Panc1 (cell line): ENCODE results near the gene BRMS1L. TPM values are rescaled to one million over a fixed set of nuclear protein-coding genes. Genes with fewer than 3 reads are reported as not detected.

Experiments
- ATAC-seq: fragments of 200-7000 bp; cut with Tn5 transposase; 2 replicates; pipeline ENCODE4 v1.9.1; 2020; ENCODE audit warnings: mild to moderate bottlenecking, moderate library complexity
- BruUV-seq: library from RNA; stranded (reverse); fragments of 400-500 nt; replicated peaks from 2 replicates; lab custom pipeline; 2021; lab: Mats Ljungman, UMichigan
- CTCF ChIA-PET: fragments of 300-600 bp; sonication (Branson Sonifier 250); formaldehyde crosslinking; loops from one replicate; lab custom pipeline; 2022; ENCODE audit warnings: antibody characterized with exemption; lab: Charles Lee
- POLR2A ChIA-PET: fragments of 300-600 bp; sonication (Branson Sonifier 250); formaldehyde crosslinking; loops from one replicate; lab custom pipeline; 2022; ENCODE audit warnings: antibody characterized with exemption; lab: Charles Lee
- DNase-seq: peaks from one replicate; pipeline ENCODE4 v3.0.0-alpha.2; 2010; ENCODE audit warnings: low read depth, low spot score
- H3K27ac ChIP-seq: 2 replicates; pipeline ENCODE4 v1.5.1; 2011; ENCODE audit warnings: mild to moderate bottlenecking, low read length, inconsistent platforms
- H3K27me3 ChIP-seq: fragments of 200-500 bp; sonication (Bioruptor generic); 2 replicates; pipeline ENCODE4 v1.6.0; 2014; ENCODE audit warnings: low read length, inconsistent platforms; ENCODE audit not compliant: control insufficient read depth, insufficient read depth
- H3K36me3 ChIP-seq: fragments of 200-500 bp; sonication (Bioruptor generic); 2 replicates; pipeline ENCODE4 v1.5.1; 2014; ENCODE audit warnings: inconsistent platforms, mild to moderate bottlenecking, low read length, moderate library complexity; ENCODE audit not compliant: control insufficient read depth, insufficient read depth
- H3K4me1 ChIP-seq: 2 replicates; pipeline ENCODE4 v1.5.1; 2011; ENCODE audit warnings: inconsistent platforms, mild to moderate bottlenecking, low read length, moderate library complexity; ENCODE audit not compliant: control insufficient read depth, insufficient read depth
- H3K4me3 ChIP-seq, 2 experiments: 2 replicates each; pipeline ENCODE4 v1.5.1; 2011 to 2012; ENCODE audit warnings: low read depth in 2 of 2, low read length in 2 of 2, mild to moderate bottlenecking in 2 of 2, inconsistent platforms in 1 of 2, moderate library complexity in 1 of 2
- H3K9me3 ChIP-seq: fragments of 200-500 bp; sonication (Bioruptor generic); 2 replicates; pipeline ENCODE4 v1.5.1; 2014; ENCODE audit warnings: low read depth, mild to moderate bottlenecking, inconsistent platforms, low read length, moderate library complexity; ENCODE audit not compliant: control insufficient read depth, insufficient read depth
- POLR2AphosphoS5 ChIP-seq: IDR thresholded peaks from 2 replicates; pipeline ENCODE4 v1.6.1; 2012; ENCODE audit warnings: mild to moderate bottlenecking, low read depth, low read length, moderate library complexity
- REST ChIP-seq, 2 experiments: IDR thresholded peaks; 2 replicates each; pipeline ENCODE4 v1.6.1; 2011 to 2012; ENCODE audit warnings: low read depth in 2 of 2, control low read depth in 1 of 2, low read length in 1 of 2, mild to moderate bottlenecking in 1 of 2, moderate library complexity in 1 of 2; ENCODE audit not compliant: insufficient read depth in 1 of 2
- SIN3A ChIP-seq: IDR thresholded peaks from 2 replicates; pipeline ENCODE4 v1.6.1; 2012; ENCODE audit warnings: low read depth, mild to moderate bottlenecking, low read length, moderate library complexity, borderline replicate concordance; ENCODE audit not compliant: insufficient read depth
- TCF7L2 ChIP-seq: IDR thresholded peaks from 2 replicates; pipeline ENCODE4 v1.6.1; 2011; ENCODE audit warnings: mild to moderate bottlenecking, low read depth, low read length, inconsistent platforms
- in situ Hi-C: cut with HindIII; loops from 2 replicates; pipeline ENCODE4 v1.10.0; 2016; ENCODE audit warnings: low sequenced_read_pairs, low pct_unique_long_range_greater_than_20kb
- intact Hi-C: fragments of 100-400 bp; cut with micrococcal nuclease; formaldehyde crosslinking; loops from one replicate; pipeline ENCODE4 v1.10.0; 2022; ENCODE audit not compliant: unreplicated experiment
- total RNA-seq: library from RNA; stranded (reverse); gene quantifications from one replicate; pipeline ENCODE4 v1.2.1, GENCODE V29; 2021; ENCODE audit not compliant: unreplicated experiment
- TF ChIP-seq, protein P1 (sequence below): fragments of 450-650 bp; IDR thresholded peaks from 2 replicates; pipeline ENCODE4 v1.5.1; 2017; ENCODE audit warnings: mild to moderate bottlenecking

Gene BRMS1L
- total RNA-seq, 1 experiment from 2014 or later, result 10.5 TPM

GRCh38 chr14:35900741-35901140, 74.6 kb downstream of the BRMS1L start:
- no peak for ATAC-seq
- Histone ChIP-seq H3K4me3 (no peak overlapping the region), H3K27me3 (peaks cover 2% of the 10 kb centered on the region; the same call in 1 of the 2 replicates), H3K36me3 (no peaks in the 10 kb centered on the region), H3K9me3 (no peaks in the 10 kb centered on the region), H3K27ac (no peak overlapping the region), H3K4me1 (no peaks in the 10 kb centered on the region)
- ChIA-PET POLR2A (no interaction called here), CTCF (no interaction called here)
- BruUV-seq, result no TSS peak
- no peak for TF ChIP-seq TCF7L2
- TF ChIP-seq, protein P1, sequence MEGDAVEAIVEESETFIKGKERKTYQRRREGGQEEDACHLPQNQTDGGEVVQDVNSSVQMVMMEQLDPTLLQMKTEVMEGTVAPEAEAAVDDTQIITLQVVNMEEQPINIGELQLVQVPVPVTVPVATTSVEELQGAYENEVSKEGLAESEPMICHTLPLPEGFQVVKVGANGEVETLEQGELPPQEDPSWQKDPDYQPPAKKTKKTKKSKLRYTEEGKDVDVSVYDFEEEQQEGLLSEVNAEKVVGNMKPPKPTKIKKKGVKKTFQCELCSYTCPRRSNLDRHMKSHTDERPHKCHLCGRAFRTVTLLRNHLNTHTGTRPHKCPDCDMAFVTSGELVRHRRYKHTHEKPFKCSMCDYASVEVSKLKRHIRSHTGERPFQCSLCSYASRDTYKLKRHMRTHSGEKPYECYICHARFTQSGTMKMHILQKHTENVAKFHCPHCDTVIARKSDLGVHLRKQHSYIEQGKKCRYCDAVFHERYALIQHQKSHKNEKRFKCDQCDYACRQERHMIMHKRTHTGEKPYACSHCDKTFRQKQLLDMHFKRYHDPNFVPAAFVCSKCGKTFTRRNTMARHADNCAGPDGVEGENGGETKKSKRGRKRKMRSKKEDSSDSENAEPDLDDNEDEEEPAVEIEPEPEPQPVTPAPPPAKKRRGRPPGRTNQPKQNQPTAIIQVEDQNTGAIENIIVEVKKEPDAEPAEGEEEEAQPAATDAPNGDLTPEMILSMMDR, result no peak
- no peak for TF ChIP-seq REST (IDR thresholded peaks at IDR 0.05; ENCODE audit: insufficient read depth in 1 of 2, low read depth in 2 of 2, low read length in 1 of 2)
- no peak for TF ChIP-seq SIN3A
- no peak for TF ChIP-seq POLR2AphosphoS5
- intact Hi-C loops, result no loop called here
- in situ Hi-C loops, result no loop called here
- no peak for DNase-seq

- CTCF ChIA-PET, result no interaction called here
- Histone ChIP-seq H3K4me1 (no peaks in the 10 kb centered on the region), H3K9me3 (no peaks in the 10 kb centered on the region), H3K27me3 (no peaks in the 10 kb centered on the region), H3K4me3 (no peak overlapping the region), H3K36me3 (no peaks in the 10 kb centered on the region), H3K27ac (no peak overlapping the region)
- DNase-seq (no peak), ATAC-seq (no peak)
- in situ Hi-C loops (no loop called here), intact Hi-C loops (no loop called here)
- TF ChIP-seq SIN3A, result no peak
- no peak for TF ChIP-seq POLR2AphosphoS5
- TF ChIP-seq, protein P1, result no peak
- no peak for TF ChIP-seq REST (IDR thresholded peaks at IDR 0.05; ENCODE audit: insufficient read depth in 1 of 2, low read depth in 2 of 2, low read length in 1 of 2)
- no peak for TF ChIP-seq TCF7L2
- no TSS peak for BruUV-seq
- POLR2A ChIA-PET, result no interaction called here
Measured at GRCh38 chr14:35909665-35910064, 83.5 kb downstream of the BRMS1L start.
